Inflammatory macrophage treated with lipopolysaccharide for 4 hours (primary cell): ENCODE data around the gene DPP3.
"Not testable (repeated sequence)": the region's sequence is repeated elsewhere in the genome, so short reads cannot be mapped to it uniquely, and the experiment has no call there.

ENCODE experiments used
- DNase-seq: peaks from one replicate; pipeline ENCODE4 v3.0.0-alpha.2; 2020

The DPP3 gene

DNA sequence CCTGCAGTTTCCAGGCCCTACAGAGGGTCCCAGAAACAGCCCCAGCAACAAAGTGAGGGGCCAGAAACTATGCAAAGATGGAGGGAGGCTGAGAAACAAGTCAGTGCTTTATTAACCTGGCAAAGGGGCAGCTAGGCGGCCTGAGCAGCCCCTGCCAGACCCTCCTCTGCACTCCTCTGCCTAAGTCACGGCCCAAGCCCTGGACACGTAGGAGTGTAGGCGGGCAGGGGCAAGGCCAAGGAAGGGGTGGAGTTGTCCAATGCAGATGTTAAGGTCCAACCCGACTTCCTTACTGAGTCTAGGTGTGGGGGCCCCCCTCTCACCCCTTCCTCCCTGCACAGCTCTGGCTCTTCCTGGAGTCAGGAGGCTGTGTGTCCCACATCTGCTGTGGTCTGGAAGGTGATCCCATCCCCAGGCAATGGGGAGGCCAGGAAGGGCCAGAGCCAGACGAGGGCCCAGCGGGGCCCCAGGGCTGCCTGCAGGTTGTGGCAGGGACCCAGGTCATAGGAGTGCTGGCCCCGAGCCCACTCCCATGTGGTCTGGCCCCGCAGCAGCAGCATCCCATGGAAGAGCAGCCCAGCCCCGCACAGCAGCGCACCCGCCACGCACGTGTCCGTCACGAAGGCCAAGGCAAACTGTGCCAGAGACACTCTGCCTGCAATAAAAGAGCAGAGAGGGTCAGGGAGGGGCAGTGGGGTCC lies 59.1 kb downstream of the DPP3 start:
- no peak for DNase-seq

DNA sequence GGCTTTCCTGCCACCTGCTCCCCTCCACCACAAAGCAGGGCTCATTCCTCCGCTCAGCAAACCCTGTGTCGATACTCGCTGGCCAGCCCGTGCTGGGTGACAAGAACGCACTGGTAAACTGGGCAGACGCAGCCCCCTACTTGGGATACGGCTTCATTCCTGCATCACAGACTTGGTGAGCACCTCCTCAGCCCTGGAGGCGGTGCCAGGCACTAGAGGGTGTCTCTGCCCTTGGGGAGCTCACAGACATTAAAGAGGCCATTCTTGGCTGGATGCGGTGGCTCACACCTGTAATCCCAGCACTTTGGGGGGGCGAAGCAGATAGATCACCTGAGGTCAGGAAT lies 59.6 kb downstream of the DPP3 start:
- no peak for DNase-seq

DNA sequence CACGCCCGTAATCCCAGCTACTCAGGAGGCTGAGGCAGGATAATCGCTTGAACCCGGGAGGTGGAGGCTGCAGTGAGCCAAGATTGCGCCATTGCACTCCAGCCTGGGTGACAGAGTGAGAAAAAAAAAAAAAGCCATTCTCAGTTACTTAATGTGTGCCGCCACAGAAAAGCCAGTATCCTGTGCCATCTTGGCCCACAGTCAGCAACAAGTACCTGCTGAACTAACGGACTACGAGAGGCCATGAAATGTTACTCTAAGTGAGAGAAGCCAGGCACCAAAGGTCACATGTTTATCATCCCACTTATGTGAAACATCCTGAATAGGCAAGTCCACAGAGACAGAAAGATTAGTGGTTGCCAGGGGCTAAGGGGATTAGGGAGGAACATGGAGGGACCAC lies 60.4 kb downstream of the DPP3 start:
- not testable (repeated sequence) for DNase-seq

DNA sequence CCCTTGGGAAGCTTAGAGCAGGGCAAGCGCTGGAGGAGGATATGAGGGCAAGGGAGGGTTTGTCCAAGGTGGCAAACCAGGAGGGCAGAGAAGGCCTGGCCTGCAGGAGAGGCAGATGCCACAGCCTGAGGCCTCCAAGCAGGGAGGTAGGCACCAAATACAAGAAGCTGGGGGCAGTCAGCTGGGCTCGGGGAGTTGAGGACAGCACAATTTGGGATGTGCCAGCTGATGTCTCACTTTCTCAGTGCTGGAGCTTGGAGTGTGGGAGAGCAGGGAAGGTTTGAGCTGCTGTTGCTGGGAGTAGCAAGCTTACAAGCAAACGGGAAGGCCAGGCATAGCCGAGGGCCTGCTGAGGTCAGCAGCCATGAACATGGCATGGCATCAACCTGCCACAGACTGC lies 61.7 kb downstream of the DPP3 start:
- DNase-seq = no peak

DNA sequence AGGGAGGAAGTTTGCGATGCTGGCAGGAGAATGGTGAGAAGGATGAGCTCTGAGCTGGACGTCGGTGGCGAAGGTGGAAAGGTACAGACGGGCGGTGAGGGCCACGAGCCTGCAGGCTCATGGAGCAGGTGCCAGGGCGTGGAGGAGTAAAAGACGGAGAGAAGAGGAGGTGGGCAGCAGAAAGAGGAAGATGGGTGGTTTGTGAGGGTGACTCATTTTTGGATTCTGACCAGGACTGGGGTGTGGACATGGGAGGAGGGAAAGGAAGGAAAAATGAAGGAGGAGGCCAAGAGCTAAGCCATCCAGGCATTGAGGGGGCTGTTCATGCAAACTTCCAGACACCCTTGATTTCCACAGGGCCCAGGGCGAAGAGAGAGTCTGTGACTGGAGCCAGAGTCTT lies 62.1 kb downstream of the DPP3 start:
- peak; percentile 36 for DNase-seq

DNA sequence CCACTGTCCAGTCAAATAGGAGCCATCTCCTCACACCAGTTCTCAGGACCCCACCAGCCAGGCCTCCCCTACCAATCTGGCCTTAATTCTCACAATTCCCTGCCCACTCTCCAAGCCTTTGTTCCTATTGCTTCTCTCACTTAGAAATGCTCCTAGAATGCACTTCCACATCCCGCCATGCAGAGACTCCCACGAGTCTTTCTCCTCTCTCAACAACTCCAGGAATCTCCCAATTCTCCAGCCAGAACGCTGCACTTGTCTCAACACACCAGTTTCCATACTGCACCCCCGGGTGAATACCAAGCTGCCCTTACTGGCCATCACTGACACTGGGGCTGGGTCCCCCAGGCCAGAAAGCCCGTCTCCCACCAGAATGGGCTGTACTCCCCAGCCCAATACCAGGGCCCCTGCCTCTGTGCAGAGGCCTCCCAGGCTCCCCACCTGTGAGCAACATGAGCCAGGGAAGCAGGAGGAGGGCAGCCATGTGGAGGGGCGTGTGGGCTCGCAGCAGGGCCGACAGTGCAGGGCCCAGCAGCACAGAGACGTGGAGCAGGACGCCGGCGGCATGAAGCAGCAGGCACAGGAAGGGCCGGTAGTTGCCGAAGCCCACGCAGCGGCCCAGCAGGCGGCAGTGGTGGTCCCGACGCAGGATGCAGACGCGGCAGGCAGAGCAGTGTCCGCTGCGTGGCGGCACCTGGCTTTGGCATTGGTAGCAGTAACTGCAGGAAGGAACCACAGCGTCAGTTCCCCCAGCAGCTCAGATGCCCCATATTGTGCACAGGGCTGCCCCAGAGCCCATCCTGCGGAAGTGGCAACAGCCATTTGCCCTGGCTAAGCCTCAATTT lies 63.3 kb downstream of the DPP3 start:
- DNase-seq = peak; percentile 42

DNA sequence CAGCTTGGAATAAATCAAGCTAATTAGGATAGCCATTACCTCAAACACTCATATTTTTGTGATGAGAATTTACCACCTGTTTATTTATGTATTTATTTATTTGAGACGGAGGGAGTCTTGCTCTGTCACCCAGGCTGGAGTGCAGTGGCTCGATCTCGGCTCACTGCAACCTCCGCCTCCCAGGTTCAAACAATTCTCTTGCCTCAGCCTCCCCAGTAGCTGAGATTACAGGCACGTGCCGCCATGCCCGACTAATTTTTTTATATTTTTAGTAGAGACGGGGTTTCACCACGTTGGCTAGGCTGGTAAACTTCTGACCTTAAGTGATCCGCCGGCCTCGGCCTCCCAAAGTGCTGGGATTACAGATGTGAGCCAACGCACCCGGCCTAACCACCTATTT lies 64.7 kb downstream of the DPP3 start:
- DNase-seq = not testable (repeated sequence)

DNA sequence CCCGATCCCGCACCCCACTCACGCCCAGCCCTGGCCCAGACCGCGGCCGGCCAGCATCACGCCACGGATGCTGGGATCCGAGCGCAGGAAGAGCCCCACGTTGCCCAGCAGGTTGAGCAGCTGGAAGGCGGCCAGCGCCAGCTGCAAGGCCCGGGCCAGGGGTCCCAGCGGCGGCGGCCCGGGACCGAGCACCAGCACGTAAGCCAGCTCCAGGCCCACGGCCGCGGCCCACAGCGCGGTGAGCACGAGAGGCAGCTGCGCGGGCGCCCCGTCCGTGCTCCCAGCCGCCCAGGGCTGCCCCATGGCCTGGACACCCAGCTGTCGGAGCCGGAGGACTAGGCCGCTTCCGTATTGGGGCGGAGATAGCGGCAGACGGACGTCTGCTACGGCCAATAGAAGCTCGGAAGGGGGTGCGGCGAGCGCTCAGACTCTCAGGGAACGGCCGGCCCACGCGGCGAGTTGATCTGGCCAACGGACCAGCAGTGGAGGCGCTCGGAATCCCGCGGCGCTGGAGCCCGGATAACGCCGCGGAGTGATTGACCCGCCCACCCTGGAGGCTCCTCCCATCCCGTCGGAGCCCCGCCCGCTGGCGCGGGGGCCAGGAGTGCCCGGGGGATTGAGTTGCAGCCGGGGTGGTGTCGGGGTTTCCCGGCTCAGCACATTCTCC lies 65.6 kb downstream of the DPP3 start, which contains the start of gene ZDHHC24:
Gene ZDHHC24 (minus strand): TSS at position 348 of the 667 bp plus-strand sequence. CDS start 45 bp downstream, at position 303.
- DNase-seq = peak; percentile 99

DNA sequence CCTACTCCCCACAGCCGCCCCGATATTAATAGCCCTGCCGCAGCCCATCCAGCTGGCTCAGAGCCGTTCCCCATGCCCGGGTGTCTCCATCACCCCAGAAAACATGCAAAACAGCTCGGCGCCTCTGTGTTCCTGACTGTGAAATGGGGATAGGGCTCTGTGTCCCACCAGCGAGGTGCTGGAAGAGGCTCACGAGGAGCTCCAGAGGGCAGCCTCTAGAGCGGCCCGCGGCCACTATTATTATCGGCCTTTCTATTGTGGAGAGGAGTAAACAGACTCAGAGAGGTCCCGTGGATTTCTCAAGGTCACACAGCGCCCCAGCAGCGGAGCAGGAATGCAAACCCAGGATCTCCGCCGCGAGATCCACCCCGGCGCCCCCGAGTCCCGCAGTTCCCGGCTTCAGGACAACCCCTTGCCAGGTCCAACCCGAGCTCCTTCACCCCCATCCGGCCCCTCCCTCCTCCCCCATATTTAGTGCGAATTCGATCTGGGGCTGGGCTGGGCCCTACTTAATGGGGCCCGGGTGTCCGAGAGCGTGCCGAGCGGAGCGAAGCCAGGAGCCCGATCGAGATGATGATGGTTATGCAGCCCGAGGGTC lies 66.2 kb downstream of the DPP3 start, which contains the start of gene ACTN3:
Gene ACTN3 (plus strand): TSS at position 536 of the 598 bp plus-strand sequence. CDS start 35 bp downstream, at position 571.
- no peak for DNase-seq

DNA sequence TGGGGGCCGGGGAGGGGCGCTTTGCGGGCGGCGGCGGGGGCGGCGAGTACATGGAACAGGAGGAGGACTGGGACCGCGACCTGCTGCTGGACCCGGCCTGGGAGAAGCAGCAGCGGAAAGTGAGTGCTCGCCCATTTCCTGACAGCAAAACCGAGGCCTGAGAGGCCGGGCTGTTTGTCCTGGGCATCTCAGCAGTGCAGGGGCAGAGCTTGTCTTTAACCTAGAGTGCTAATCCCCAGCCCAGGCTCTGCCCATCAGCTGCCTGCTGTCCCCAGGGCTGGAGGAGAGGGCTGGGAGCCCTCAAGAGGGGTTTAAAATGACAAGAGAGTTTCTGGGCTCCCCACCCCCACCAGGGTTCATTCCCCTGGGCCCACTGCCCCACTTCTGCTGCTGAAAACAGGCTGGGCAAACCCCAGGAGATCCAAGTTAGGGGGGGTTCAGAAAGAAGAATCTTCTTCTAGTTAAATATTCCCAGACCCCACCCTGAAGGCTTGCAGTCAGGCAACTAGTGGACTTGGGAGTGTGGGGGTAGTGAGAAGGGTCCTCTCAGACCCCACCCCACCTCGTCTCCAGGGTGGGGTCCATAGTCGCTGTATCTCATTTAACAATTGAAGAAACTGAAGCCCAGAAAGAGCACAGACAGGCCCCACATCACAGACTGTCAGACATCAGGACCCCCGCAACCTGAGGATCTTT lies 66.9 kb downstream of the DPP3 start:
- DNase-seq = no peak

DNA sequence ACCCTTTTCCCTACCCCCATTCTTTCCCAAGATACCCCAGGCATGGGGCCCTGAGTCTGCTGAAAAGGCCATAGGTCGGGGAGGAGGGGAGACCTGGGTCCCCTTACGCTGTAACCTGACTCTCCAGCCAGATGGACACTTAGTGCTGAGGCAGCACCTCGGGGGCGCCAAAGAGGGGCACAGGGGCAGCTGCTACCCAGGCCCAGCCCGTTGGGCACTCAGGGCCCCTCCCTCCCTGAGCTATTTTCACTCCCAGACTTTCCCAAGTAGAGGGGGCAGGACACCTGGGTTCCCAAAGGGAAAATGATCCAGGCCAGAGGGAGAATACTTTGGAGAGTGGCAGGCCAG lies 67.4 kb downstream of the DPP3 start:
- no peak for DNase-seq

DNA sequence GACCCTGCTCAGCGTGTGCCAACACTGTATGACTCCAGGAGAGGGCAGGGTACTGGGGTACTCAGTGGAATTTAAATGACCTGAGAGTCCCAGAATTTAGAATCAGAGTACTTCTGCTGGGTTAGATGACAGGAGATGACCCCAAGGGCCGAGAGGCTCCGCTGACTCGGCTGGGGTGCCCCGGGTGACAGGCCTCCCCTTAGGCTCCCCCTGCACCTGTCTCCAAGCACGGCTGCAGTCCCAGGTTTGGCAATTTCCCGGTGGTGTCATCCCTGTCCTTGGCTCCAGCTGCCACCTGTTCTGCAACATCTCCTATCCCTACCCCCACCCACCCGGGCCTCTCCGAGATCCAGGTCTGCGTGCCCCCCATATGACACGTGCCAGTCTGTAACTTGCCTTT lies 67.8 kb downstream of the DPP3 start:
- DNase-seq = no peak

DNA sequence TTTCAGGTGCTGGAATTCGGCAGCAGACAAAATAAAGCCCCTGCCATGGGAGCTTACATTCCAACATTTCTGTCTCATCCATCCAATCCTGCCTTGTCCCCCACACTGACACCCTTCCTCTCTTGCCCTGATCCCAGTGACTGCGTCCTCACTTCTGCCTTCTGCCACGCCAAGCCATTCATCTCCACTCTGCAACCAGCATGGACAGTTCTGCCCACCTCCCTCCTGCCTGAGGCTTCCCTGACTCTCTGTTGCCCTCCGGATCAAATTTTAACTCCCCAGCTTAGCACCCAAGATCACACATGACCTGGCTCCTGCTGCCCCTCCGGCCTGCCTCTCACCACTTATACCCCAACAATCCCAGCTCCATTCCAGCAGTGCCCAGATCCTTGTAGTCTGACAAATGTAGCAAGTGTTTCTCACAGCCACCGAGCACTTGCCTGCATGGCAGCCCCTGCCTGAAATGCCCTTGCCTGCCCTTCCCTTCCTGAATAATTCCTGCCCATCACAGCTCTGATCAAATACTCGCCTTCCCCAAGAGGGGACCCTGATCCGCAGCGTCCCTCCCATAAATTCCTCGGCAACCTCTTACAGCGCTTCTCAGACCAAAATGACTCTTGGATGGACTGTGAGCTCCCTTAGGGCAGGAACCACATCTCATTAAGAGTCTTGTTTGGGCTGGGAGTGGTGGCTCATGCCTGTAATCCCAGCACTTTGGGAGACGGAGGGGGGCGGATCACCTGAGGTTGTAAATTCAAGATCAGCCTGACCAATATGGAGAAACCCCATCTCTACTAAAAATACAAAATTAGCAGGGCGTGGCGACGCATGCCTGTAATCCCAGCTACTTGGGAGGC lies 68.8 kb downstream of the DPP3 start:
- DNase-seq = no peak

DNA sequence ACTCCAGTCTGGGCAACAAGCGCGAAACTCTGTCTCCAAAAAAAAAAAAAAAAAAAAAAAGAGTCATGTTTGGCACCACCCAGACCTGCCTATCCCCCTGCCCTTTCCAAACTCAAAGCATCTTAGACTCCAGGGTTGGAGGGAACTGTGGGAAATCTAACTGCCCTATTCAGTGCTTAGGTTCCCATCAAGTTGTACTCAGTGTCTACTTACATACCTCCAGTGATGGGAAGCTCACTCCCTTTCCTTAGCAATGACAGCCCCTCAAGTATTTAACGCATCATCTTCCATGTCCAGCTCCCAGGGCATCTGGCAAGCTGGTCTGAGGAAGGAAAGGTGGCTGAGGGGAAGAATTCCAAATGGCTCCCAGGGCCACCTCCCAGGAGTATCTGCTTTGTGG lies 69.5 kb downstream of the DPP3 start:
- no peak for DNase-seq

DNA sequence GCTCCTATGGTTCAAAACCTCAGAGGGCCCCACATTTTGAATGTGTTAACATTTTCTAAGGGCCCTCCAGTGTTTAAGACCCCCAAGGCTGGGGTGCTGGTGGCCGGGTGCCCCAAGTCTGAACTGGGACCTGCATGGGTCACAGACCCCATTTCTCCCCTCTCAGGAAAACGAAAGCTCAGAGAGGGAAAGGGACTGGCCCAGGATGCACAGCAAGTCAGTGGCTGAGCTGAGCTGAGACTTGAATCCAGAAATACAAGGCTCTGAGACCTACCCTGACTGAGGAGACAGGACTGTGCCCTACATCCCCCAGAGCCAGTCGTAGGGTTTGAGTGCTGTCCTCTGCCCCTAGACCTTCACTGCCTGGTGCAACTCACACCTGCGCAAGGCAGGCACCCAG lies 70.7 kb downstream of the DPP3 start:
- DNase-seq = no peak

DNA sequence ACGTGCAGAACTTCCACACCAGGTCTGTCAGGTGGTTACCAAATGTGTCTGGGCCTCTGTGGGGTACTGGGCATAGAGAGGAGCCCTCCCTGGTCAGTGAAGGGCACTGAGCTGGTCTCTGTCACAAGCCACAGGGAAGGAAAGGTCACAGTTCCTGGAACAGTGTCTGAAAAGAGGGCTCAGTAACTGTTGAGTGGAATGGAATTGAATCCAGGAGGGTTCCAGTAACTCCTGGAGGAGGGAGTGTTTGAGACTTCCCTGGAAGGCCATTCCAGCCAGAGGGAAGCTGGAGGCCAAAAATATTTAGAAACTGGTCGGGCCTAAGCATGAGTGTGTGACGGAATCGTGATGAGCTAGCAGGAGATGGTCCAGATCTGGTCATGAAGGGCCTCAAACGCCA lies 74.4 kb downstream of the DPP3 start:
- no peak for DNase-seq

DNA sequence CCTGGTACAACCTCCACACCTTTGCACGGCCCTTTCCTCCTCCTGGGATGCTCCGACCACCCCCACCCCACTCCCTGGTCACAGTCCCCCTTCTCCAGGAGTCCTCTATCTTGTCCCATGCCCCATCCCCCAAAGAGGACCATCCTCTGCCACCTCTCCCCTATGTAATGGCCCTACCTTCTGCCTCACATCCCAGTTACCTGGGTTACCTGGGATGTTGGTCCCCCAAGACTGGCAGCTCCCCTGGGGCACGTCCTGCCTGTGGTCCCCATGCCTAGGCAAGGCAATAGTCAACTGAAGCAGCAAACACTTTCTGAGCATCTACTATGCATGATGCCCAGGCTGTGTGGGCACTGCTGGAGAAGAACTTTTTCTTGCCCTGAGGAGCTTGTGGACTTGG lies 75.2 kb downstream of the DPP3 start:
- no peak for DNase-seq

DNA sequence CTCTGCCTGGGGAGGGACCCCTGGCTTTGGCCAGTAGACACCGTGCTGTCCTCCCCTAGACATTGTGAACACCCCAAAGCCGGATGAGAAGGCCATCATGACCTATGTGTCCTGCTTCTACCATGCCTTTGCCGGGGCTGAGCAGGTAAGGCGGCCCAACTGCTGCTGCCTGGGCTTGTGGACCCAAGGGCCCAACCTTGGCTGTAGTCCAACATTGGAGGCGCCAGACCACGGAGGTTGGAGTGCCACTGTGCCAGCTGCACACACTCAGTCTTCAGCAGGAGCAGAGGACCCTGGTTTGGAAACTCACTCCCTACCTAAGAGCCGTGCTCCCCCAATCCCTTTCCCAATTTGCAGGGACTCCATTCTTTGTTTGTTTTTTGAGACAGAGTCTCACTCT lies 75.9 kb downstream of the DPP3 start:
- DNase-seq = no peak

DNA sequence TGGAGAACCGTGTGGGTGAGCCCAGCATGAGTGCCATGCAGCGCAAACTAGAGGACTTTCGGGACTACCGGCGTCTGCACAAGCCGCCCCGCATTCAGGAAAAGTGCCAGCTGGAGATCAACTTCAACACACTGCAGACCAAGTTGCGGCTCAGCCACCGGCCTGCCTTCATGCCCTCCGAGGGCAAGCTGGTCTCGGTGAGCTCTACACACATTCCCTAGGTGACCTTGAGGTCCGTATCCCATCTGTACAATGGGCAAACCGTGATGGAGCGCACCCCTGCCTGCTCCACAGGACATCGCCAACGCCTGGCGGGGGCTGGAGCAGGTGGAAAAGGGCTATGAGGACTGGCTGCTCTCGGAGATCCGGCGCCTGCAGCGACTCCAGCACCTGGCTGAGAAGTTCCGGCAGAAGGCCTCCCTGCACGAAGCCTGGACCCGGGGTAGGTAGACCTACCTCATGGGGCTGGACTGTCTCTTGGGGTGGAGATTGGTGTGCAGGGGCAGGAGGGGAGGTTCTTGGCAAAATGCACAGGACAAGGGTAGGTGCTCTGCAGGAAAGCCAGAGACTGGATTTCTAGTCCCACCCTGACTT lies 77.6 kb downstream of the DPP3 start:
- DNase-seq = no peak
